HepG2 (cell line): ENCODE results near the gene FBLIM1. TPM values are rescaled to one million over a fixed set of nuclear protein-coding genes. Genes with fewer than 3 reads are reported as not detected.

ENCODE experiments used
- AGO2 ChIP-seq: fragments of 200-400 bp; formaldehyde crosslinking; optimal IDR thresholded peaks from 2 replicates; pipeline ENCODE3; 2017; ENCODE audit warnings: mild to moderate bottlenecking, low read depth, low read length, moderate library complexity
- BRCA1 ChIP-seq: sonication (generic); formaldehyde crosslinking; IDR thresholded peaks from 2 replicates; pipeline ENCODE4 v1.4.0; 2020; ENCODE audit warnings: missing genetic modification reagents
- CBX1 ChIP-seq: IDR thresholded peaks from one replicate; pipeline ENCODE4 v1.6.1; 2016; ENCODE audit warnings: antibody characterized with exemption, low read depth
- CC2D1A ChIP-seq: sonication (generic); formaldehyde crosslinking; IDR thresholded peaks from 2 replicates; pipeline ENCODE4 v1.8.1; 2023; ENCODE audit warnings: mild to moderate bottlenecking, missing genetic modification reagents
- ETV6 ChIP-seq: sonication (generic); formaldehyde crosslinking; conservative IDR thresholded peaks from 2 replicates; pipeline ENCODE4 v1.4.0; 2020; ENCODE audit warnings: missing genetic modification reagents
- HNF4A ChIP-seq: sonication (generic); formaldehyde crosslinking; IDR thresholded peaks from 2 replicates; pipeline ENCODE4 v1.4.0; 2020; ENCODE audit warnings: missing genetic modification reagents
- HOXA3 ChIP-seq: sonication (generic); formaldehyde crosslinking; IDR thresholded peaks from 2 replicates; pipeline ENCODE4 v1.5.0; 2020; ENCODE audit warnings: missing genetic modification reagents
- HOXA5 ChIP-seq: sonication (generic); formaldehyde crosslinking; IDR thresholded peaks from 2 replicates; pipeline ENCODE4 v1.4.0; 2020; ENCODE audit warnings: missing genetic modification reagents
- PLRG1 ChIP-seq: fragments of 450-650 bp; conservative IDR thresholded peaks from 2 replicates; pipeline ENCODE4 v1.6.1; 2016
- RARG ChIP-seq: sonication (generic); formaldehyde crosslinking; IDR thresholded peaks from 2 replicates; pipeline ENCODE4 v1.4.0; 2020; ENCODE audit warnings: low read depth, mild to moderate bottlenecking, missing genetic modification reagents
- TFDP1 ChIP-seq: IDR thresholded peaks from 2 replicates; pipeline ENCODE4 v1.6.1; 2016; ENCODE audit warnings: missing compliant biosample characterization, missing genetic modification reagents, borderline replicate concordance
- TGIF2 ChIP-seq: IDR thresholded peaks from 2 replicates; pipeline ENCODE4 v1.6.1; 2016; ENCODE audit warnings: control low read depth, missing compliant biosample characterization
- TOE1 ChIP-seq: sonication (generic); formaldehyde crosslinking; IDR thresholded peaks from 2 replicates; pipeline ENCODE4 v1.4.0; 2020; ENCODE audit warnings: mild to moderate bottlenecking, missing genetic modification reagents
- ZBTB1 ChIP-seq: sonication (generic); formaldehyde crosslinking; IDR thresholded peaks from 2 replicates; pipeline ENCODE4 v1.4.0; 2020; ENCODE audit warnings: missing genetic modification reagents, borderline replicate concordance
- ZFP36L2 ChIP-seq: sonication (generic); formaldehyde crosslinking; IDR thresholded peaks from 2 replicates; pipeline ENCODE4 v1.4.0; 2020; ENCODE audit warnings: missing genetic modification reagents
- ZIK1 ChIP-seq: sonication (generic); formaldehyde crosslinking; IDR thresholded peaks from 2 replicates; pipeline ENCODE4 v1.5.0; 2020; ENCODE audit warnings: mild to moderate bottlenecking, low read depth, missing genetic modification reagents, borderline replicate concordance
- ZNF382 ChIP-seq: sonication (generic); formaldehyde crosslinking; IDR thresholded peaks from 2 replicates; pipeline ENCODE4 v1.5.0; 2020; ENCODE audit warnings: missing genetic modification reagents, mild to moderate bottlenecking, borderline replicate concordance
- ZNF574 ChIP-seq: sonication (generic); formaldehyde crosslinking; IDR thresholded peaks from 2 replicates; pipeline ENCODE4 v1.4.0; 2020; ENCODE audit warnings: missing genetic modification reagents
- ZNF619 ChIP-seq: sonication (generic); formaldehyde crosslinking; IDR thresholded peaks from 2 replicates; pipeline ENCODE4 v1.4.0; 2020; ENCODE audit warnings: mild to moderate bottlenecking, missing genetic modification reagents
- ZNF704 ChIP-seq: sonication (generic); formaldehyde crosslinking; IDR thresholded peaks from 2 replicates; pipeline ENCODE4 v1.8.1; 2023; ENCODE audit warnings: mild to moderate bottlenecking, inconsistent platforms, moderate library complexity, missing genetic modification reagents, borderline replicate concordance
- polyA plus RNA-seq, 8 experiments: library from polyadenylated mRNA; depleted of rRNA in 3 of 8; stranded (reverse) in 7 of 8; unstranded in 1 of 8; fragments of >200 nt; fragmentation: Illumina TruSeq in 4 of 8; extraction: Trizol in 4 of 8; gene quantifications; 2 replicates each; pipeline versions ENCODE4 v1.2.1 to v1.2.3, GENCODE V29; 2011 to 2016; ENCODE audit warnings: low read depth in 4 of 8, missing spikeins in 1 of 8, mixed read lengths in 1 of 8; ENCODE audit not compliant: insufficient read depth in 1 of 8
- total RNA-seq, 5 experiments: library from RNA; depleted of rRNA; stranded (reverse); fragments of >200 nt; fragmentation: Illumina TruSeq; extraction: Trizol; gene quantifications; 2 replicates each; pipeline ENCODE4 v1.2.3, GENCODE V29; 2016; ENCODE audit warnings: low read depth in 1 of 5
- TF ChIP-seq, protein P1 (sequence below): sonication (generic); formaldehyde crosslinking; IDR thresholded peaks from 2 replicates; pipeline ENCODE4 v1.4.0; 2020; ENCODE audit warnings: missing genetic modification reagents, mild to moderate bottlenecking, borderline replicate concordance
- TF ChIP-seq, protein P2 (sequence below): sonication (generic); IDR thresholded peaks from 2 replicates; pipeline ENCODE4 v1.6.1; 2016; ENCODE audit warnings: low read depth, borderline replicate concordance

Gene FBLIM1
- total and polyA plus RNA-seq, 2 of the 13 experiments (the other 11 are each of a cell fraction or from before 2014, with no cell fraction given) = 10.6 to 23.0 TPM

DNA sequence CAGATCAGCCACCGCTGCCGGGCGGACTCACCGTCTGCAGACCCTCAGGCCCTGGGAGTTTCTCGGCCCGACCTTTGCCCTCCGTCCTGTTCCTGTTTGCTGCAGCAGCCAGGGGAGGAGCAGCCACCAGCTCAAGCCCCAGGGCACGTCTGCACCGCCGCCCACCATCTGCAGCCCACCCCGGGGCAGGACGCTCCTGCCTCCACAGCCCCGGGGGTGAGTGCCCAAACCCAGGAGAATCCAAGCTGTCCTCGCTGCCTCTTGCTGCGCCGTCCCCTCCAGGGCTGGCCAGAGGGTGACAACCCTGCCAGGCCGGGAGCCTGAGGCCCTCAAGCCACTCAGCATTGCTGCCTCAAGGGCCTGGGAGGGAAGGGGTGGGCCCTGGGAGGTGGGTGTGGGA lies 23.7 kb upstream of the FBLIM1 start (continued):
- TF ChIP-seq, protein P1, sequence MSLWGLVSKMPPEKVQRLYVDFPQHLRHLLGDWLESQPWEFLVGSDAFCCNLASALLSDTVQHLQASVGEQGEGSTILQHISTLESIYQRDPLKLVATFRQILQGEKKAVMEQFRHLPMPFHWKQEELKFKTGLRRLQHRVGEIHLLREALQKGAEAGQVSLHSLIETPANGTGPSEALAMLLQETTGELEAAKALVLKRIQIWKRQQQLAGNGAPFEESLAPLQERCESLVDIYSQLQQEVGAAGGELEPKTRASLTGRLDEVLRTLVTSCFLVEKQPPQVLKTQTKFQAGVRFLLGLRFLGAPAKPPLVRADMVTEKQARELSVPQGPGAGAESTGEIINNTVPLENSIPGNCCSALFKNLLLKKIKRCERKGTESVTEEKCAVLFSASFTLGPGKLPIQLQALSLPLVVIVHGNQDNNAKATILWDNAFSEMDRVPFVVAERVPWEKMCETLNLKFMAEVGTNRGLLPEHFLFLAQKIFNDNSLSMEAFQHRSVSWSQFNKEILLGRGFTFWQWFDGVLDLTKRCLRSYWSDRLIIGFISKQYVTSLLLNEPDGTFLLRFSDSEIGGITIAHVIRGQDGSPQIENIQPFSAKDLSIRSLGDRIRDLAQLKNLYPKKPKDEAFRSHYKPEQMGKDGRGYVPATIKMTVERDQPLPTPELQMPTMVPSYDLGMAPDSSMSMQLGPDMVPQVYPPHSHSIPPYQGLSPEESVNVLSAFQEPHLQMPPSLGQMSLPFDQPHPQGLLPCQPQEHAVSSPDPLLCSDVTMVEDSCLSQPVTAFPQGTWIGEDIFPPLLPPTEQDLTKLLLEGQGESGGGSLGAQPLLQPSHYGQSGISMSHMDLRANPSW (CRISPR knock-in tag) = no peak
- TF ChIP-seq ZNF574 (CRISPR knock-in tag) (peak; percentile 22; the same call in 1 of the 2 replicates), TOE1 (CRISPR knock-in tag) (no peak), ZFP36L2 (CRISPR knock-in tag) (no peak), AGO2 (peak; percentile 93), HOXA3 (peak; percentile 43; the same call in 1 of the 2 replicates), ZNF619 (0 out of 2 replicates have a peak, but pooled peaks have one; percentile 37), ZNF704 (CRISPR knock-in tag) (no peak), ETV6 (no peak), ZNF382 (CRISPR knock-in tag) (no peak), CC2D1A (CRISPR knock-in tag) (no peak), TFDP1 (no peak), PLRG1 (no peak), HOXA5 (no peak), BRCA1 (no peak), ZBTB1 (CRISPR knock-in tag) (no peak), CBX1 (no peak), TGIF2 (CRISPR knock-in tag) (no peak), HNF4A (CRISPR knock-in tag) (peak; percentile 70), ZIK1 (no peak), RARG (no peak)
- TF ChIP-seq, protein P2, sequence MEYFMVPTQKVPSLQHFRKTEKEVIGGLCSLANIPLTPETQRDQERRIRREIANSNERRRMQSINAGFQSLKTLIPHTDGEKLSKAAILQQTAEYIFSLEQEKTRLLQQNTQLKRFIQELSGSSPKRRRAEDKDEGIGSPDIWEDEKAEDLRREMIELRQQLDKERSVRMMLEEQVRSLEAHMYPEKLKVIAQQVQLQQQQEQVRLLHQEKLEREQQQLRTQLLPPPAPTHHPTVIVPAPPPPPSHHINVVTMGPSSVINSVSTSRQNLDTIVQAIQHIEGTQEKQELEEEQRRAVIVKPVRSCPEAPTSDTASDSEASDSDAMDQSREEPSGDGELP = peak; percentile 9; the same call in 1 of the 2 replicates
